Mucosa of descending colon (tissue), 3 donors: ENCODE data around the gene ABHD17A. TPM values are rescaled to one million over a fixed set of nuclear protein-coding genes. Genes with fewer than 3 reads are reported as not detected.
"Not testable (repeated sequence)": the region's sequence is repeated elsewhere in the genome, so short reads cannot be mapped to it uniquely, and the experiment has no call there.

ENCODE experiments used
- ATAC-seq: fragments of 200-7000 bp; cut with Tn5 transposase; one replicate; pipeline ENCODE4 v1.9.1; 2020; ENCODE audit warnings: mild to moderate bottlenecking, moderate library complexity
- DNase-seq, 3 donors: peaks; one replicate each; pipeline ENCODE4 v3.0.0-alpha.2; 2020
- H3K36me3 ChIP-seq: fragments of 200-600 bp; one replicate; pipeline ENCODE4 v1.8.0; 2021; ENCODE audit warnings: low read depth, mild to moderate bottlenecking
- H3K4me1 ChIP-seq: fragments of 200-600 bp; one replicate; pipeline ENCODE4 v1.8.0; 2021; ENCODE audit warnings: low read depth, mild to moderate bottlenecking
- H3K4me3 ChIP-seq: fragments of 200-600 bp; one replicate; pipeline ENCODE4 v1.8.0; 2021; ENCODE audit warnings: mild to moderate bottlenecking
- H3K9me3 ChIP-seq: fragments of 200-600 bp; one replicate; pipeline ENCODE4 v1.8.0; 2021; ENCODE audit warnings: mild to moderate bottlenecking
- intact Hi-C, 2 donors: fragments of 100-400 bp; cut with DNase I in 1 of 2; cut with micrococcal nuclease in 1 of 2; formaldehyde crosslinking; loops; one replicate each; pipeline versions ENCODE4 v1.11.0 to v1.11.1; 2022; cut with DNase I, micrococcal nuclease
- long read RNA-seq, 2 donors: library from polyadenylated mRNA; unstranded; transcript quantifications; one replicate each; pipeline ENCODE4 v2.0.0, GENCODE V29; 2019 to 2021
- total RNA-seq, 3 donors: library from RNA; stranded (reverse); fragmentation: NEBNext Ultra II Directional in 2 of 3; extraction: Animal tissue kit (Norgen Biotek cat#: 25700) in 2 of 3; gene quantifications; one replicate each; pipeline versions ENCODE4 v1.2.1 to v1.2.4, GENCODE V29; 2021 to 2023
- TF ChIP-seq, protein P1 (sequence below): fragments of 200-600 bp; IDR thresholded peaks from one replicate; pipeline ENCODE4 v1.8.0; 2022; ENCODE audit warnings: antibody characterized with exemption, mild to moderate bottlenecking
- donor health status: DM: no; HTN: no; CAD: no; lungs with moderate emphysema.
- donor health status: DM: no; HTN: no; CAD: no.
- donor health status: DM: no; HTN: yes; CAD: no.

Gene ABHD17A
- total RNA-seq: 10 to 100 TPM; 60.9 to 65.8 (median 65.8) TPM
- long read RNA-seq, donor 1, full-length matches to known transcripts: 128 of 182 reads
- long read RNA-seq, donor 1, partial matches to known transcripts: 40 of 182 reads
- long read RNA-seq, donor 1, other reads (novel, unspliced or antisense): 14 of 182 reads
- long read RNA-seq, donor 2, partial matches to known transcripts: 2 of 2 reads
- long read RNA-seq, donor 2, other reads (novel, unspliced or antisense): 0 of 2 reads

DNA sequence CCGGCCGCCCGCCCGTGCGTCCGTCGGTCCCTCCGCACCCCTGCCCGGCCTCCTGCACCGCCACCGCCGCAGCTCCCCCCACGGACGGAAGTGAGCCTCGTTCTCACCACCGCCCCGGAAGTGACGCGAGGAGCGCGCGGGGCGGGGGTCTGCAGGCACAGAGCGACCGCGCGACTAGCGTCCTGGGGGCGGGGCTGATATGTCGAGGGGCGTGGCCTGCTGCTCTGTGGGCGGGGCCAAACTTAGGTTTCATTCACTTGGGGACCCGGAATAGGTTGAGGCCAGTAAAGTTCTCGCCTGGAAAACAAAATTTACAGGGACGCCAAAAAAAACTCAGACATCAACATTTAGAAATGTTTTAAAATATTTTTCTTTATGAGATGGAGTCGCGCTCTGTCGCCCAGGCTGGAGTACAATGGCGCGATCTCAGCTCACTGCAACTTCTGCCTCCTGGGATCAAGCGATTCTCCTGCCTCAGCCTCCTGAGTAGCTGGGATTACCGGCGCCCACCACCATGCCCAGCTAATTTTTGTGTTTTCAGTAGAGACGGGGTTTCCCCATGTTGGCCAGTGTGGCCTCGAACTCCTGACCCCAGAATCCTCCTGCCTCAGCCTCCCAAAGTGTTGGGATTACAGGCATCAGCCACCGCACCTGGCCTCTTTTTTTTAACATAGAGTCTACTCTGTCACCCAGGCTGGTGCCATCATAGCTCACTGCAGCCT, at the start of gene ABHD17A:
Gene ABHD17A, minus strand, starts transcription at position 99 of the 722 bp plus-strand sequence. CDS start 3,930 bp downstream, outside the sequence.
- ATAC-seq: peak; percentile 95

DNA sequence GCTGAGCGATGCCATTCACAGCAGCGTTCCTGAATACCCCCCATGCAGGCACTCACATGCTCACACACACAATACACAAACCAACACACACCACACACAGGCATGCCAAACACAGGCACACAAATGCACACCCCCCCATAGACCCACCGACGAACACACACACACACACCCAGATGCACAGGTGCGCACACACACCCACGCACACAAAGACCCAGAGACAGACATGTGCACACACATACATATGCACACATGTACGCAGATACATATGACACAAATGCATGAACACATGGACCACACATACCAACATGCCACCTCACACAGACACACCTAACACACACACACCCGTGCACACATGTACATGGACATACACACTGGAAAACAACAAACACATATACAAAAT, 48.6 kb upstream of the ABHD17A start:
- Histone ChIP-seq H3K4me1 (peaks cover 10% of the 10 kb centered on the region), H3K9me3 (no peaks in the 10 kb centered on the region), H3K4me3 (no peak overlapping the region), H3K36me3 (no peaks in the 10 kb centered on the region)
- intact Hi-C loops: no loop called here
- TF ChIP-seq, protein P1, sequence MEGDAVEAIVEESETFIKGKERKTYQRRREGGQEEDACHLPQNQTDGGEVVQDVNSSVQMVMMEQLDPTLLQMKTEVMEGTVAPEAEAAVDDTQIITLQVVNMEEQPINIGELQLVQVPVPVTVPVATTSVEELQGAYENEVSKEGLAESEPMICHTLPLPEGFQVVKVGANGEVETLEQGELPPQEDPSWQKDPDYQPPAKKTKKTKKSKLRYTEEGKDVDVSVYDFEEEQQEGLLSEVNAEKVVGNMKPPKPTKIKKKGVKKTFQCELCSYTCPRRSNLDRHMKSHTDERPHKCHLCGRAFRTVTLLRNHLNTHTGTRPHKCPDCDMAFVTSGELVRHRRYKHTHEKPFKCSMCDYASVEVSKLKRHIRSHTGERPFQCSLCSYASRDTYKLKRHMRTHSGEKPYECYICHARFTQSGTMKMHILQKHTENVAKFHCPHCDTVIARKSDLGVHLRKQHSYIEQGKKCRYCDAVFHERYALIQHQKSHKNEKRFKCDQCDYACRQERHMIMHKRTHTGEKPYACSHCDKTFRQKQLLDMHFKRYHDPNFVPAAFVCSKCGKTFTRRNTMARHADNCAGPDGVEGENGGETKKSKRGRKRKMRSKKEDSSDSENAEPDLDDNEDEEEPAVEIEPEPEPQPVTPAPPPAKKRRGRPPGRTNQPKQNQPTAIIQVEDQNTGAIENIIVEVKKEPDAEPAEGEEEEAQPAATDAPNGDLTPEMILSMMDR: no peak
- ATAC-seq: no peak
- DNase-seq: no peak

More for the DNA sequence above, at the start of gene ABHD17A:
- H3K9me3 ChIP-seq, H3K36me3 ChIP-seq, intact Hi-C loops: not testable (repeated sequence)
- DNase-seq: peak; percentile 96 to 98 (median 98)
- peaks cover 19% of the 10 kb centered on the region for H3K4me1 ChIP-seq
- H3K4me3 ChIP-seq: peak within 1 kb of the TSS; percentile 69

DNA sequence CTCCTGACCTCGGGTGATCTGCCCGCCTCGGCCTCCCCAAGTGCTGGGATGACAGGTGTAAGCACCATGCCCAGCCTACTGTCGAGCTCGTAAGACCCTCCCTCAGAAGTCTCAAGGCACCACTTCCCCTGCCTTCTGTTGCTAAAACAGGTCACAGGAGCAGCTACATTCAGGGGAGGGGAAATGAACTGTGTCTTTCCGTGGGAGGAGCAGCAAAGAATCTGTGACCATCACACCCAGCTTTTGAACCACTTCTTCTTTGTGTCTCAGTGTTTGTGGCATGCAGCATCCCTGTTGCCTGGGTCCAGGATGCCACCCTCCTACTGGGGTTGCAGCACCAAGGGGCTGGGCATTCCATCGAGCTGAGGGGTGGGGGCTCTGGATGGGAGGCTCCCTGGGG, 47.9 kb upstream of the ABHD17A start:
- Histone ChIP-seq H3K36me3 (no peaks in the 10 kb centered on the region), H3K4me1 (peaks cover 12% of the 10 kb centered on the region), H3K9me3 (no peaks in the 10 kb centered on the region), H3K4me3 (no peak overlapping the region)
- TF ChIP-seq, protein P1: no peak
- ATAC-seq (no peak), DNase-seq (no peak)
- intact Hi-C loops: no loop called here

DNA sequence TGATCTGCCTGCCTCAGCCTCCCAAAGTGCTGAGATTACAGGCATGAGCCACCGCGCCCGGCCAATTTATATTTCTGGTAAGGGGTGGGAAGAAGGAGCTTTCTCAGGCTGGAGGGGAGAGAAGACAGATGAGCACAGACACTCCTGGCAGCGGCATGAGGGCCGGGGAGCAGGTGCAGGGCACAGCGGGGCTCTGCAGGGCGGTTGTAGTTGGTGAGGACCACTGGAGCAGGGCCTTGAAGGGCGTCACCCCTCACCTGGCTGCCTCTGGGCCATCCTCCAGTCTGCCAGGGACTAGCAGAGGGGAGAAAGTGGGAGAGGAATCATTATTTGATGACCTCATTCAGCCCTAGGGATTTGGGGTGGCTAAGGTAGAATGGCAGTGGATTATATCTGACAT, 47.1 kb upstream of the ABHD17A start:
- Histone ChIP-seq H3K36me3 (no peaks in the 10 kb centered on the region), H3K9me3 (no peaks in the 10 kb centered on the region), H3K4me1 (peaks cover 12% of the 10 kb centered on the region), H3K4me3 (no peak overlapping the region)
- DNase-seq (no peak), ATAC-seq (no peak)
- TF ChIP-seq, protein P1: no peak
- intact Hi-C loops: no loop called here

DNA sequence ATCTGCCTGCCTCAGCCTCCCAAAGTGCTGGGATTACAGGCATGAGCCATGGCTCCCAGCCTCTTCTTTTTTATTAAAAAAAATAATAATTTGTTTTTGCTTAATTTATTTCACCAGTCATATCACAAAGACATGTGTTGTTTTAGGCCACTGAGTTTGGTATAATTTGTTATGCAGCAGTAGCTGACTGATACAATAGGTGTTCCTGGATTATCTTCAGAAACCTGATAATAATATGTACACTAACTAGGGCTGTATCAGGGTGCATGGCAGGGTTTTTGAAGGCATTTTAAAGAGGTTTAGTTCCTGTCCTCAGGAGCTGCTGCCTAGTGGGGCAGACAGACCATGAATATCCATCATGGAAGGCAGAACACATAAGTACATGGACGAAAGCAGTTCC, 46.1 kb upstream of the ABHD17A start:
- no peak overlapping the region for H3K4me3 ChIP-seq
- TF ChIP-seq, protein P1: no peak
- H3K36me3 ChIP-seq: no peaks in the 10 kb centered on the region
- DNase-seq (no peak), ATAC-seq (no peak)
- H3K4me1 ChIP-seq: peaks cover 12% of the 10 kb centered on the region
- no peaks in the 10 kb centered on the region for H3K9me3 ChIP-seq
- intact Hi-C loops: no loop called here

DNA sequence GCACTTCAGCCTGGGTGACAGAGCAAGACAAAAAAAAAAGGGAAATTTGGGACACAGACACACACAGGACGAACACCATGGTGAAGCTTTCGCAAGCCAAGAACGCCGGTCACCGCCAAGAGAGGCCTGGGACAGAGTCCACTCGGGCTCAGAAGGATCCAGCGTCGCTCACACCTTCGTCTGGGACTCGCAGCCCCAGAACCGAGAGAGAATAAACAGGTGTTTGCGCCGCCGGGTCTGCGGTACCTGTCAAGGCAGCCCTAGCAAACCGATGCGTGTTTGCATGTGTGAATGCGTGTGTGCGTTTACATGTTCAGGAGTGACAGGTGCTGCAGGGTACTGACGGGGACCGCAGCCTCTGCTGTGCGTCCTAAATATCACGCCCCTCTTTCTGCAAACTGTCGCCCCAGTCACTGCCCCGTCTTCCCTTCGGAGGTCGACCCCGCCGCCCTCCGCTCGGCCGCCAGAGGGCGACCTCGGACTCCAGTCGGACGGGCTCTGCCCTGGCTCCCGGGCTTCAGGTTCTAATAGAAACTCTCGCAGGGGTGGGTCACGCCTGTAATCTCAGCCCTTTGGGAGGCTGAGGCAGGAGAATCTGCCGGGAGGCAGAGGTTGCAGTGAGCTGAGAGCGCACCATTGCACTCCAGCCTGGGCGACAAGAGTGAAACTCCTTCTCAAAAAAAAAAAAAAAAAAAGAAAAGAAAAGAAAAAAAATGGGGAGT, 43.9 kb upstream of the ABHD17A start:
- H3K4me3 ChIP-seq: no peak overlapping the region
- H3K4me1 ChIP-seq: peaks cover 12% of the 10 kb centered on the region
- DNase-seq (peak; percentile 84 to 89 (median 88)), ATAC-seq (peak; percentile 96)
- H3K9me3 ChIP-seq: no peaks in the 10 kb centered on the region
- TF ChIP-seq, protein P1: peak; percentile 89
- no peaks in the 10 kb centered on the region for H3K36me3 ChIP-seq
- intact Hi-C loops: loop anchor here in 1 of 2 donors (10.0 kb wide), 1 partner anchor 146 kb away; no protein-coding TSS in a partner anchor
